ENCODE data around the gene PRKAG2. TPM values are rescaled to one million over a fixed set of nuclear protein-coding genes. Genes with fewer than 3 reads are reported as not detected.

The PRKAG2 gene
- total and polyA plus RNA-seq, 2 of the 13 experiments (the other 11 are each of a cell fraction or from before 2014, with no cell fraction given), result 0.90 to 1.3 TPM

GRCh38 chr7:151744656-151745638 is 132.0 kb downstream of the PRKAG2 start (continued):
- TF ChIP-seq ZNF407 (CRISPR knock-in tag; IDR thresholded peaks at IDR 0.05; ENCODE audit: not compliant biosample characterization), result peak; percentile 55
- TF ChIP-seq REXO4 (CRISPR knock-in tag; IDR thresholded peaks at IDR 0.05; ENCODE audit: borderline replicate concordance), result no peak
- TF ChIP-seq LBX2 (CRISPR knock-in tag; IDR thresholded peaks at IDR 0.05; ENCODE audit: borderline replicate concordance), result 0 out of 2 replicates have a peak, but pooled peaks have one; percentile 50
- TF ChIP-seq RFX1 (IDR thresholded peaks at IDR 0.05), result no peak
- TF ChIP-seq KLF6 (CRISPR knock-in tag; IDR thresholded peaks at IDR 0.05), result peak; percentile 95
- TF ChIP-seq RARG (CRISPR knock-in tag; IDR thresholded peaks at IDR 0.05; ENCODE audit: low read depth), result no peak
- TF ChIP-seq SP2 (CRISPR knock-in tag; IDR thresholded peaks at IDR 0.05), result no peak
- no peak for TF ChIP-seq GZF1 (CRISPR knock-in tag; IDR thresholded peaks at IDR 0.05)
- peak; percentile 92 for TF ChIP-seq NR0B2 (CRISPR knock-in tag; IDR thresholded peaks at IDR 0.05)
- no peak; the same call in 1 of the 2 replicates for TF ChIP-seq NFE2 (CRISPR knock-in tag; IDR thresholded peaks at IDR 0.05)
- TF ChIP-seq ZNF484 (CRISPR knock-in tag; IDR thresholded peaks at IDR 0.05; ENCODE audit: borderline replicate concordance, low read depth), result no peak
- no peak for TF ChIP-seq ADNP (CRISPR knock-in tag; IDR thresholded peaks at IDR 0.05)
- TF ChIP-seq, protein P1, sequence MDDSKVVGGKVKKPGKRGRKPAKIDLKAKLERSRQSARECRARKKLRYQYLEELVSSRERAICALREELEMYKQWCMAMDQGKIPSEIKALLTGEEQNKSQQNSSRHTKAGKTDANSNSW (CRISPR knock-in tag; IDR thresholded peaks at IDR 0.05; ENCODE audit: borderline replicate concordance), result 0 out of 2 replicates have a peak, but pooled peaks have one; percentile 46
- peak; percentile 85 for TF ChIP-seq CCDC6 (CRISPR knock-in tag; IDR thresholded peaks at IDR 0.05)
- TF ChIP-seq ZNF264 (CRISPR knock-in tag; IDR thresholded peaks at IDR 0.05), result peak; percentile 98
- peak; percentile 94 for TF ChIP-seq ZNF331 (CRISPR knock-in tag; IDR thresholded peaks at IDR 0.05)
- peak; percentile 89; the same call in 1 of the 2 replicates for TF ChIP-seq ZNF589 (CRISPR knock-in tag; conservative IDR thresholded peaks at IDR 0.05)
- TF ChIP-seq ZNF235 (CRISPR knock-in tag; IDR thresholded peaks at IDR 0.05; ENCODE audit: borderline replicate concordance), result no peak
- peak; percentile 88; the same call in 1 of the 2 replicates for TF ChIP-seq ZNF670 (CRISPR knock-in tag; IDR thresholded peaks at IDR 0.05; ENCODE audit: borderline replicate concordance)
